Endothelial cell of umbilical vein (primary cell): ENCODE measurements around the gene PIWIL4. TPM values are rescaled to one million over a fixed set of nuclear protein-coding genes. Genes with fewer than 3 reads are reported as not detected.

ENCODE experiments used
- BruUV-seq: library from RNA; stranded (reverse); fragments of 400-500 nt; replicated peaks from 2 replicates; lab custom pipeline; 2021; lab: Mats Ljungman, UMichigan
- CTCF ChIA-PET: fragments of 300-600, 350-600 bp; sonication (Branson Sonifier 250); formaldehyde crosslinking; loops from one replicate; lab custom pipeline; 2021; ENCODE audit warnings: antibody characterized with exemption, inconsistent platforms; lab: Charles Lee
- POLR2A ChIA-PET: fragments of 300-600, 350-600 bp; sonication (Branson Sonifier 250); formaldehyde crosslinking; loops from one replicate; lab custom pipeline; 2021; ENCODE audit warnings: antibody characterized with exemption, inconsistent platforms; lab: Charles Lee
- DNase-seq: peaks from one replicate; pipeline ENCODE4 v3.0.0-alpha.2; 2011; ENCODE audit warnings: low read depth, low spot score
- FAIRE-seq: peaks from 2 replicates; lab custom pipeline; 2011; peaks lifted over from hg19 to GRCh38; lab: Jason Lieb, UNC
- H2AFZ ChIP-seq: 2 replicates; pipeline ENCODE4 v1.6.0; 2012; ENCODE audit warnings: low read depth, low read length, control low read depth, inconsistent platforms
- H3K27ac ChIP-seq: 2 replicates; pipeline ENCODE4 v1.5.1; 2011; ENCODE audit warnings: low read depth, mild to moderate bottlenecking, control low read depth, low read length, moderate library complexity; ENCODE audit not compliant: insufficient read depth
- H3K27me3 ChIP-seq, 2 experiments: 2 replicates each; pipeline versions ENCODE4 v1.6.0 to v1.6.1; 2011; ENCODE audit warnings: low read length in 2 of 2, mixed read lengths in 1 of 2; ENCODE audit not compliant: control insufficient read depth in 2 of 2, insufficient read depth in 2 of 2
- H3K36me3 ChIP-seq, 2 experiments: 2 replicates in 1 of 2; 3 replicates in 1 of 2; pipeline ENCODE4 v1.5.1; 2011; ENCODE audit warnings: low read length in 2 of 2, mild to moderate bottlenecking in 1 of 2, moderate library complexity in 1 of 2; ENCODE audit not compliant: control insufficient read depth in 2 of 2, insufficient read depth in 2 of 2; ENCODE audit errors: extremely low read depth in 1 of 2
- H3K4me1 ChIP-seq: 3 replicates; pipeline ENCODE4 v1.5.1; 2011; ENCODE audit warnings: mild to moderate bottlenecking, low read length; ENCODE audit not compliant: control insufficient read depth, insufficient read depth; ENCODE audit errors: extremely low read depth
- H3K4me2 ChIP-seq: 2 replicates; pipeline ENCODE4 v1.6.1; 2011; ENCODE audit warnings: low read length, control low read depth, mixed read lengths; ENCODE audit not compliant: insufficient read depth
- H3K4me3 ChIP-seq, 3 experiments: fragments of 200-600 bp in 1 of 3; sonication (generic), shearing (Covaris generic) in 1 of 3; replicated peaks in 1 of 3; 2 replicates each; pipeline ENCODE4 v1.5.1; 2011 to 2016; ENCODE audit warnings: control low read depth in 3 of 3, low read length in 3 of 3, mild to moderate bottlenecking in 2 of 3, inconsistent platforms in 1 of 3, low read depth in 1 of 3, moderate library complexity in 1 of 3; ENCODE audit not compliant: insufficient read depth in 1 of 3
- H3K79me2 ChIP-seq: 2 replicates; pipeline ENCODE4 v1.6.0; 2012; ENCODE audit warnings: low read length, inconsistent platforms; ENCODE audit not compliant: control insufficient read depth, insufficient read depth
- H3K9ac ChIP-seq: replicated peaks from 2 replicates; pipeline ENCODE3; 2011; ENCODE audit warnings: low read length, control low read depth; ENCODE audit not compliant: insufficient read depth; ENCODE audit errors: extremely low read depth
- H3K9me1 ChIP-seq: replicated peaks from 3 replicates; pipeline ENCODE4 v1.6.0; 2011; ENCODE audit warnings: mild to moderate bottlenecking, low read length; ENCODE audit not compliant: control insufficient read depth, insufficient read depth; ENCODE audit errors: extremely low read depth
- H3K9me3 ChIP-seq: replicated peaks from 2 replicates; pipeline ENCODE4 v1.5.1; 2012; ENCODE audit warnings: low read length, inconsistent platforms; ENCODE audit not compliant: control insufficient read depth, insufficient read depth
- H4K20me1 ChIP-seq: replicated peaks from 2 replicates; pipeline ENCODE3; 2011; ENCODE audit warnings: mild to moderate bottlenecking, low read length; ENCODE audit not compliant: control insufficient read depth, insufficient read depth; ENCODE audit errors: extremely low read depth
- CTCF ChIP-seq, 2 donors: IDR thresholded peaks; 1 replicate in 1 of 2; 2 replicates in 1 of 2; pipeline ENCODE4 v1.5.1; 2011; ENCODE audit warnings: low read length in 2 of 2, mild to moderate bottlenecking in 2 of 2, moderate library complexity in 2 of 2, control low read depth in 1 of 2, inconsistent platforms in 1 of 2, low read depth in 1 of 2; ENCODE audit not compliant: insufficient read depth in 1 of 2; ENCODE audit errors: extremely low read depth in 1 of 2
- EZH2 ChIP-seq: IDR thresholded peaks from 2 replicates; pipeline ENCODE4 v1.6.1; 2012; ENCODE audit warnings: borderline replicate concordance, low read depth, mild to moderate bottlenecking, moderate library complexity, low read length, inconsistent platforms; ENCODE audit not compliant: severe bottlenecking
- FOS ChIP-seq: IDR thresholded peaks from 2 replicates; pipeline ENCODE4 v1.6.1; 2011; ENCODE audit warnings: mild to moderate bottlenecking, low read length, moderate library complexity, borderline replicate concordance; ENCODE audit not compliant: insufficient read depth
- GATA2 ChIP-seq: IDR thresholded peaks from 2 replicates; pipeline ENCODE4 v1.7.0; 2011; ENCODE audit warnings: low read depth, mild to moderate bottlenecking, moderate library complexity, mixed read lengths, low read length; ENCODE audit not compliant: insufficient read length, insufficient read depth
- JUN ChIP-seq: IDR thresholded peaks from 2 replicates; pipeline ENCODE4 v1.6.1; 2011; ENCODE audit warnings: borderline replicate concordance, low read depth; ENCODE audit not compliant: insufficient read length, insufficient read depth
- MAX ChIP-seq: IDR thresholded peaks from 2 replicates; pipeline ENCODE4 v1.6.1; 2011; ENCODE audit not compliant: insufficient read depth, insufficient read length
- MYC ChIP-seq: IDR thresholded peaks from one replicate; pipeline ENCODE4 v1.6.1; 2011; ENCODE audit warnings: mild to moderate bottlenecking, low read depth, low read length
- POLR2A ChIP-seq: IDR thresholded peaks from 2 replicates; pipeline ENCODE4 v1.6.1; 2012; ENCODE audit warnings: low read depth, mild to moderate bottlenecking, control low read depth, low read length
- POLR2AphosphoS5 ChIP-seq: IDR thresholded peaks from 2 replicates; pipeline ENCODE4 v1.6.1; 2012; ENCODE audit warnings: low read depth, mild to moderate bottlenecking, control low read depth, low read length, moderate library complexity; ENCODE audit not compliant: insufficient read depth
- dilution Hi-C: fragments of 300-500 bp; cut with MboI; formaldehyde crosslinking; loops from one replicate; pipeline ENCODE4 v1.15.0; 2019; ENCODE audit warnings: low sequenced_read_pairs; ENCODE audit not compliant: extremely low pct_ligation_motif_present
- intact Hi-C: fragments of 100-400 bp; cut with micrococcal nuclease; formaldehyde crosslinking; loops from one replicate; pipeline ENCODE4 v1.10.0; 2022
- polyA plus RNA-seq, 4 experiments: library from polyadenylated mRNA; depleted of rRNA in 3 of 4; stranded (reverse) in 3 of 4; unstranded in 1 of 4; fragments of >200 nt; gene quantifications; 2 replicates each; pipeline versions ENCODE4 v1.2.1 to v1.2.3, GENCODE V29; 2011 to 2012; ENCODE audit warnings: missing spikeins in 1 of 4
- total RNA-seq: library from RNA; stranded (reverse); gene quantifications from 2 replicates; pipeline ENCODE4 v1.2.3, GENCODE V29; 2021

The PIWIL4 gene
- total and polyA plus RNA-seq, 2 donors (not counting 3 experiments of a cell fraction or from before 2014, with no cell fraction given) = 0.55 to 0.64 TPM

GRCh38 chr11:94629741-94630140 lies 62.6 kb downstream of the PIWIL4 start:
- Histone ChIP-seq H3K27ac (no peak overlapping the region), H3K79me2 (no peaks in the 10 kb centered on the region), H4K20me1 (no peaks in the 10 kb centered on the region), H2AFZ (peak overlapping the region; percentile 66), H3K27me3 (no peaks in the 10 kb centered on the region), H3K4me1 (peaks cover 5% of the 10 kb centered on the region), H3K4me3 (no peak overlapping the region), H3K9ac (no peak overlapping the region), H3K36me3 (no peaks in the 10 kb centered on the region), H3K9me3 (peaks cover 2% of the 10 kb centered on the region), H3K4me2 (peak overlapping the region; percentile 55), H3K9me1 (no peaks in the 10 kb centered on the region)
- no peak for TF ChIP-seq POLR2AphosphoS5
- no peak for TF ChIP-seq JUN
- TF ChIP-seq FOS = no peak
- TF ChIP-seq EZH2 = no peak
- TF ChIP-seq CTCF (IDR thresholded peaks at IDR 0.05; ENCODE audit: extremely low read depth in 1 of 2, insufficient read depth in 1 of 2, low read depth in 1 of 2, low read length in 2 of 2) = no peak
- TF ChIP-seq MAX = no peak
- TF ChIP-seq GATA2 = no peak
- no peak for TF ChIP-seq POLR2A
- TF ChIP-seq MYC = no peak
- ChIA-PET CTCF (interaction anchor here (0.7 to 1.8 kb wide), 4 partner anchors 9 to 339 kb away, joined by 3 to 4 read pairs (median 4); no protein-coding TSS in a partner anchor), POLR2A (no interaction called here)
- DNase-seq = no peak
- no TSS peak for BruUV-seq
- intact Hi-C loops (no loop called here), dilution Hi-C loops (no loop called here)
- no peak for FAIRE-seq
